ENCODE measurements around the gene CABP5.

Gene CABP5

DNA sequence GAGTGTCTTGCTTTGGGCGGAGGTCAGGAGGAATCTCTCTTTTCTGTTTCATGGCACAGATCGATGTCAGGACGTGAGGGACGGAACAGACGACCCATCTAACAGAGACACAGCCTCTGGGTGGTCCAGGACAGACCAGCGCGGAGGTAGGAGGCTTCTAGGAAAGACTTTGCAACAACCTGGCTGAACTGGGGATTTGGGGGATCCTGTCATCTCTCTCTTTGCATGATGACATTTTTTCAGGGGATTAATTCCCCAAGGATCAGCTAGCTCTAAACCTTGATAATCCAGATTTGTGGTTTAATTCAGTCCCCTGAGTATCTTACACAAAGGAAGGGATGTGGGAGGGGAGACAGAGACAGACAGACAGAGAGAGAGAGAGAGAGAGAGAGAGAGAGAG is 14.4 kb downstream of the CABP5 start:
- DNase-seq, result no peak

DNA sequence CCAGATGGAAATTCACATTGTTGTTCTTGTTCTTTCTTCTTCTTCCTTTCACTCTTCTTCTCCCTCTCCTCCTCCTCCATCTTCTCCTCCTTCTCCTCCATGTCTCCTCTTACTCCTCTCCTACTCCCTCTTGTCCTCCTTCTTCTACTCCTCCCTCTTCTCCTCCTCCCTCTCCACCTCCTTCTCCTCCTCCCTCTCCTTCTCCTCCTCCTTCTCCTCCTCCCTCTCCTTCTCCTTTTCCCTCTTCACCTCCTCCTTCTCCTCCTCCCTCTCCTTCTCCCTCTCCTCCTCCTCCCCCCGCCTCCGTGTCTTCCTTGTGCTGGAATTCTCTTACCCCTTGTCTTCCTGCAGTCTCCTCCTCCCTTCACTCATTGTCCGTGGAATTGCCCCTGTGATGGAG is 18.4 kb downstream of the CABP5 start:
- no peak for DNase-seq

DNA sequence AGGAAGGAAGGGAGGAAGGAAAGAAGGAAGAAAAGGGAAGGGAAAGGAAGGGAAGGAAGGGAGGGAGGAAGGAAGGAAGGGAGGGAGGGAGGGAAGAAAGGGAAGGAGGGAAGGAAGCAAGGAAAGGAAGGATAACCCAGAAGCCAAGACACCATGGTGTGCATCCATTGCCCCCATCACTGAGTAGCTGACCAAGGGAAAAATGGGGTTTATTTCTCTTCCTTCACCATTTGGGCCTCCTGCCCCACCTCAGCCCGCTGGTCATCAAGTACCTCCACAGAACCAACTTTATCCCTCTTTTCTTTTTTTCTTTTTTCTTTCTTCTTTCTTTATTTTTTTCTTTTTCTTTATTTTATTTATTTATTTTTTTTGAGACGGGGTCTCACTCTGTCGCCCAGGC is 20.4 kb downstream of the CABP5 start:
- no peak for DNase-seq

DNA sequence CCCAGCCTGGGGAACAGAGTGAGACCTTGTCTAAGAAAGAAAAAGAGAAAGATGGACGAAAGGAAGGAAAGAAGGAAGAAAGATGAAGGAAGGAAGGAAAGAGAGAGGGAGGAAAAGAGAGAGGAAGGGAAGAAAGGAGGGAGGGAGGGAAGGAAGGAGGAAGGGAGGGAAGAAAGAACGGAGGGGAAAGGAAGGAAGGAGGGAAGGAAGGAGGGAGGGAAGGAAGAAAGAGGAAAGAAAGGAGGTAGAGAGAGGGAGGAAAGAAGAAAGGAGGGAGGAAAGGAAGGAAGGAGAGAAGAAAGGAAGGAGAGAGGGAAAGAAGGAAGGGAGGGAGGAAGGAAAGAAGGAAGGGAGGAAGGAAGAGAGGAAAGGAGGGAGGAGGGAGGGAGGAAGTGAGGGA is 20.9 kb downstream of the CABP5 start:
- DNase-seq, result no peak

DNA sequence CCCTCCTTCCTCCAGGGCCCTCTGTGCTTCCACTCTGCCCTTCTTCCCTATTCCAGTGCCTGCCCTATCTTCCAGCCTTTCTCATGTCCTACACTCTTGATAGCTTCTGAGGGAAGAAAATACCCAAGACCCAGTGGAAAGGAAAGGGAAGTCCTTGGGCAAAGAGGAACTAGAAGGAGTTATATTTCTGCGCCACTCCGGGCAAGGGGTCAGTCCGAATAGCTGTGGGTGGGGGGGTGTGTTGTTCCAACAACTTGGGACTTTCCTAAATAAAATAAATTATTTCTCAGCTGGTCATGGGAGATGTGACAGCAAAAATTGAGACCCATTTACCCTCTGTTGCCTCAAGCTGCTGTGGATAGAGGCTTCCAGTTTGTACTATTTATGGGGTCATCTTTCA is 23.2 kb downstream of the CABP5 start:
- no peak for DNase-seq

DNA sequence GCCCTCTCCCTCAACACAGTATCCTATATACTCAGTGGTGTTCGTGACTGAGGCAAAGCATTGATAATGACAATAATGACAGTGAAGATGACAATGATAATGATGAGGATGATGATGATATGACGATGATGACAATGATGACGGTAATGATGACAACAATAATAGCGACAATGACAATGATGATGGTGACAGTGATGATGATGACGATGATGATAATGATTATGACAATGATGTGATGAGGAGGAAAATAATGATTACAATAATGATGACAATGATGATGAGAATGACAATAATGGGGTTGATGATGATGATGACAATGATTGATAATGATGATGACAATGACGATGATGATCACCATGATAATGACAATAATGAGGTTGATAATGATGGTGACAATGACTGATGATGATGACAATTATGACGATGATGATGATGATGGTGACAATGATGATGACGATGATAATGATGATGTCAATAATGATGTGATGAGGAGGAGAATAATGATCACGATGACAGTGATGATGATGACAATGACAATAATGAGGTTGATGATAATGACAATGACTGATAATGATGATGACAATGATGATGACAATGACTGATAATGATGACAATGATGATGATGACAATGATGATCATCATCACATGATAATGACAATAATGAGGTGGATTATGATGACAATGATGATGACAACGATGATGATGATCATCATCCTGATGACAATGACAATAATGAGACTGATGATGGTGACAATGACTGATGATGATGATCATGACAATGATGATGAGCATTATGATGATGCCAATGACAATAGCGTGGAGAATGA is 32.7 kb downstream of the CABP5 start:
- DNase-seq, result no peak

DNA sequence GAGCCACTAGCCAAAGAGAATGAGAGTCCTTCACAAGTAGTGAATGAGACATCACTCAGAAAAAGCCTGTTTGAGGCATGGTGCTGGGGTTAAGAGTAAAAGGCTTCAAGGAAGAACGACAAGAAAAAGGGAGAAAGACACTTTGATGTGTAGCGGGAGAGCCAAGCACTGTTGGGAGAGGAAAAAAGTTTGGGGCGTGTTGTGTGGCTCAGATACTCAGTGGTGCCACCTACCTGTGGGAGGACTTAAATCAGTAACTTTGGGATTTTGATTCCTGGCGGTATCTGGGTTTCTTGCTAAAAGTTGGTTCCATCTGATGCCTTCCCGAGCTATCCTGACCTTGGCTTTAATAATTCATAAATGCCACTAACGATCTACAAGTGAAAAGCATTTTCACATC is 37.1 kb downstream of the CABP5 start:
- DNase-seq, result no peak

DNA sequence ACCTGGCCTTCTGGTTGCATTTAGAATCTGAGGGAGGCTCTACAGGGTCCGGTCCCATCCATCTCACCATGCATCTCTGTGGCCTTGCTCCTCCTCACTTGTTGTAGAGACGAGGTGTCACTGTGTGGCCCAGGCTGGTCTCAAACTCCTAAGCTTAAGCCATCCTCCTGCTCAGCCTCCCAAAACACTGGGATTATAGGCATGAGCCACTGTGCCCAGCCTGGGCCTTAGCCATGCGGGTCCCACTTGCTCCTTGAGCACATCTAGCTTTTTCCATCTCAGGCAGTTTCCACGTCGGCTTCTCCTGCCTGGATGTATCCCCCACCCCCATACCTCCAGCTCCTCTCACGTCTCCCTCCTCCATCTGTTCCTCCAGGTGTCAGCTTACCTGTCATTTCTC is 39.6 kb downstream of the CABP5 start:
- no peak for DNase-seq

DNA sequence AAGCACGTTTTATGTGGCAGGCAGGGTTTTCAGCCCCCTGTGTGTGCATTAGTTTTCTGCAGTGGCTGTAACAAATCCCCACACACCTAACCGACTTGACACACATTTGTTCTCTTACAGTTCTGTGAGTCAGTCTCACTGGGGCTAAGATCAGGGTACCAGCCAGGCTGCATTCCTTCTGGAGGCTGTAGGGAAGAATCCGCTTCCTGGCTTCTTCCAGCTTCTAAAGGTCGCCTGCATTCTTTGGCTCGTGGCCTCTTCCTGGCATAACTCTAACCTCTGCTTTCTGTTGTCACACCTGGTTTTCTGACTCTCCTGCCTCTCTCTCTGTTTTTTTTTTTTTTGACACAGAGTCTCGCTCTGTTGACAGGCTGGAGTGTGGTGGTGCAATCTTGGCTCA is 43.0 kb downstream of the CABP5 start:
- DNase-seq, result no peak

DNA sequence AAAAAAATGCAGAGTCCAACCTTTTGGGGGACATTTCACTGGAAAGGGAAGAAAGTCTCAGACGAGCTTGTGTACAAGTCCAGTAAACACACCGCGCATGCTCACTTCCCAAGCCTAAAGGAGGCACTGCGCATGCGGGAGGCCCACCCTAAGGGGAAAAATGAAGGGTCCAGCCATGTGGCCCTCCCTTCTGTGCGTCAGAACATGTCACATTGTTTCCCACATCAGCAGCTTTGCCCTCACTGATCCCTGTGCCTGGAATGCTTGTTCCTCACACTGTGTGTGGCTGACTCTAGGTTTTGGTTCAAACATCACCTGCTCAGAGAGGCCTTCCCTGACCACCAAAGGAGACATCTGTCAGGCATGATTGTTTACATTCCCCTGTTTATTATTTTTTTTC is 45.1 kb downstream of the CABP5 start:
- DNase-seq, result no peak

DNA sequence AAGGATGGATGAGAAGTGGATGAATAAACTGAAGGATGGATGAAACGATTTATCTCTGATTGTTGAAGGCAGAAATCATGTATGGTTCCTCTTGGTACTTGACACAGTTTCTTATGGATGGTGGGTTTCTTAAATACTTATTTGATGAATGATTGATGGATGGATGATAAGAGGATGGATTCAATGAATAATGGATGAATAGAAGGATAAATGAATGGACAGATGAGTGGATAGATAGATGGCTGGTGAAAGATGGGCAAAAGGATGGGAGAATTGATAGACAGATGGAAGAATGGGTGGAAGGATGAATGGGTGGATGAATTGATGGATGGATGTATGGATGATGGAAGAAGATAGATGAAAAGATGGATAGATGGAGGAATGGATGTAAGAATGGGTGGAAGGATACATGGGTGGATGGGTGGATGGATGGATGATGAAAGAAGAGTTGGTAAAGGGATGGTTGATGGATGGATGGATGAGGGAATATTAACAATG is 47.6 kb downstream of the CABP5 start:
- DNase-seq, result no peak

DNA sequence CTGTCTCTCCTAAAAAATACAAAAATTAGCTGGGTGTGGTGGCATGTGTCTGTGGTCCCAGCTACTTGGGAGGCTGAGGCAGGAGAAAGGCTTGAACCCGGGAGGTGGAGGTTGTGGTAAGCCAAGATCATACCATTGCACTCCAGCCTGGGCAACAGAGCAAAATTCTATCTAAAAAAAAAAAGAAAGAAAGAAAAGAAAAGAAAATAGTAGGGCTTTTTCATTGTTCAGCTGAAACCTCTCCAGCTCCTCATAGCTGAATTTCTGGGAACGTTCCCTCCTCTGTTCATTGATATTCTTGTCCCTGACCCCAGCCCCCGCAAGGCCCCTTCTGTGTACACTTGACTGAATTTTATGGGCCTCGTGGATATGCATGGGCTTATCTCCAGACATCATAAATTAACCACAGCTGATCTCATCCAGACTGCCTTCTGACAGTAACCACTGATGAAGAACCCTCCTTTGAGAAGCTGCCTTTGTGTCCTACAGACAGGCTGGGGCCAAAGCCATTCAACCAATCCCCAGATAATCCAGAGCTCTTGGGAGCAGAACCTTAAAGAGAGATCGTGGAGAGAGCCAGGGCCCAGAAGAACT is 49.6 kb downstream of the CABP5 start, which contains the start of gene ELSPBP1:
Gene ELSPBP1, plus strand, starts transcription at position 424 of the 594 bp plus-strand sequence. CDS start 14,036 bp downstream, outside the sequence.
- no peak for DNase-seq

DNA sequence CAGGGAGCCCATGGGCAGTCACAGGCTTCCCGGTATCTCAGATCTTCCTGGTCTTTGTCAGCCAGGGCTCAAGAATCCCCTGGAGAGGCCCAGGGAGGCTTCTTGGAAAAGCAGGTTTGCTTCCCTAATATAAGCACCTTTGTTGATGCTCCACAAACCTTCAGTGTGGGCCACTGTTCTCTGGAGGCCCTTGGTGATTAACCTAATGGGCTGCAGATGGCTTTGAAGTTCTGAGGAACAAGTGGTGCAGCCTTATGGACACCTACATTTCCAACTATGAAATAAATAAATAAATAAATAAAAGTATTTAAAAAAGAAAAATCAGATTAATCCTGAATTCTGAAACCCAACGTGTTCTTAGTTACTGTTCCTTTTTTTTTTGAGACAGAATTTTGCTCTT is 51.8 kb downstream of the CABP5 start, which contains the start of gene BSPH1:
Gene BSPH1, minus strand, starts transcription at position 101 of the 400 bp plus-strand sequence. Its CDS starts 89 bp downstream, at position 12.
- DNase-seq, result no peak

DNA sequence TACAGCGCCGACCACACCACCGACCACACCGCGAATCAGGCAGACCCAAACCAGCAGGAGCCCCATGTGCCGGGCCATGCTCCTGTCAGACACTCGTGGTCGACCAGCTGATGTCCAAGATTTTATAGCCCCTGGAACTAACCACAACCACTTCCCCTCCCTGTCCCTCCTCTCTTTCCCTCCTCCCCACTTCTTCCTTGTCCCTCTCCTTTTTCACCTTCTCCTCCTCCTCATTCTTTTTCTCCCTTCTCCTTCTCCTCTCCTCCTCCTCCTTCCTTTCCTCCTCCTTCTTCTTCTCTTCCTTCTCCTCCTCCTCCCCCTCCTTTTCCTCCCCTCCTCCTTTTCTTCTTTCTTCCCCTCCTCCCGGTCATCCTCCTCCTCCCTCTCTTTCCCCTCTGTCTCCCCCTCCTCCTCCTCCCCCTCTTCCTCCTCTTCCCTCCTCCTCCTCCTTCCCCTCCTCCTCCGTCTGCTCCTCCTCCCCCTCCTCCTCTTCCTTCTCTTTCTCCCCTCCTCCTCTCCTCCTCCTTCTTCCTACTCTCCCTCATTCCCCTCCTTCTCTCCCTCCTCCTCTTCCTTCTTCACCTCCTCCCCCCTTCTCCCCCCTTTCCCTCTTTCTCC is 52.6 kb downstream of the CABP5 start:
- DNase-seq, result no peak

Data from T-helper 2 cell (primary cell).